Liver (tissue), 9 donors: Measurements from ENCODE around the gene IGDCC3. TPM values are rescaled to one million over a fixed set of nuclear protein-coding genes. Genes with fewer than 3 reads are reported as not detected.

Experiments used
- DNase-seq: peaks from one replicate; pipeline ENCODE4 v3.0.0-alpha.2; 2017; ENCODE audit warnings: low spot score
- H3K27ac ChIP-seq, 2 donors: one replicate each; pipeline ENCODE4 v1.7.0; 2013; ENCODE audit warnings: inconsistent platforms in 2 of 2, low read length in 2 of 2, control low read depth in 1 of 2, low read depth in 1 of 2, mild to moderate bottlenecking in 1 of 2
- H3K27me3 ChIP-seq, 4 donors: one replicate each; pipeline versions ENCODE4 v1.6.1 to v1.7.0; 2013; ENCODE audit warnings: low read length in 3 of 4, inconsistent platforms in 1 of 4, mild to moderate bottlenecking in 1 of 4, moderate library complexity in 1 of 4; ENCODE audit not compliant: control insufficient read depth in 4 of 4, insufficient read depth in 4 of 4
- H3K36me3 ChIP-seq, 4 donors: one replicate each; pipeline versions ENCODE4 v1.6.1 to v1.7.0; 2013; ENCODE audit warnings: low read length in 3 of 4, mild to moderate bottlenecking in 3 of 4, low read depth in 1 of 4, moderate library complexity in 1 of 4; ENCODE audit not compliant: control insufficient read depth in 4 of 4, insufficient read depth in 3 of 4
- H3K4me1 ChIP-seq, 4 donors: one replicate each; pipeline versions ENCODE4 v1.6.1 to v1.7.0; 2013; ENCODE audit warnings: low read length in 3 of 4, mild to moderate bottlenecking in 3 of 4, moderate library complexity in 1 of 4; ENCODE audit not compliant: control insufficient read depth in 4 of 4, insufficient read depth in 4 of 4
- H3K4me3 ChIP-seq, 3 donors: one replicate each; pipeline versions ENCODE4 v1.6.1 to v1.7.0; 2013; ENCODE audit warnings: low read length in 3 of 3, control low read depth in 1 of 3, low read depth in 1 of 3, mild to moderate bottlenecking in 1 of 3
- H3K9ac ChIP-seq, 2 donors: one replicate each; pipeline ENCODE4 v1.7.0; 2013; ENCODE audit warnings: low read length in 2 of 2, mild to moderate bottlenecking in 2 of 2, moderate library complexity in 2 of 2, control low read depth in 1 of 2, low read depth in 1 of 2
- H3K9me3 ChIP-seq, 4 donors: one replicate each; pipeline versions ENCODE4 v1.6.1 to v1.7.0; 2013; ENCODE audit warnings: low read length in 3 of 4; ENCODE audit not compliant: control insufficient read depth in 4 of 4
- EGR1 ChIP-seq, 2 donors: IDR thresholded peaks; 2 replicates each; pipeline ENCODE4 v1.6.1; 2016 to 2018; ENCODE audit warnings: antibody characterized with exemption in 2 of 2, low read depth in 2 of 2
- FOXA1 ChIP-seq: IDR thresholded peaks from 2 replicates; pipeline ENCODE4 v1.6.1; 2016; ENCODE audit warnings: antibody characterized with exemption
- FOXA2 ChIP-seq: IDR thresholded peaks from 2 replicates; pipeline ENCODE4 v1.6.1; 2016; ENCODE audit warnings: antibody characterized with exemption
- GABPA ChIP-seq, 2 donors: IDR thresholded peaks in 1 of 2; conservative IDR thresholded peaks in 1 of 2; 2 replicates each; pipeline ENCODE4 v1.6.1; 2016; ENCODE audit warnings: antibody characterized with exemption in 2 of 2, mild to moderate bottlenecking in 1 of 2, moderate library complexity in 1 of 2
- HNF4A ChIP-seq, 2 donors: conservative IDR thresholded peaks; 2 replicates each; pipeline ENCODE4 v1.6.1; 2016; ENCODE audit warnings: antibody characterized with exemption in 2 of 2, mild to moderate bottlenecking in 2 of 2
- HNF4G ChIP-seq: IDR thresholded peaks from 2 replicates; pipeline ENCODE4 v1.6.1; 2016; ENCODE audit warnings: antibody characterized with exemption
- JUND ChIP-seq, 2 donors: IDR thresholded peaks; 2 replicates each; pipeline ENCODE4 v1.6.1; 2016; ENCODE audit warnings: antibody characterized with exemption in 2 of 2
- NR2F2 ChIP-seq: IDR thresholded peaks from 2 replicates; pipeline ENCODE4 v1.6.1; 2016; ENCODE audit warnings: antibody characterized with exemption
- RAD21 ChIP-seq, 2 donors: IDR thresholded peaks; 2 replicates each; pipeline ENCODE4 v1.6.1; 2016; ENCODE audit warnings: antibody characterized with exemption in 2 of 2, mild to moderate bottlenecking in 2 of 2
- RXRA ChIP-seq, 2 donors: IDR thresholded peaks; 2 replicates each; pipeline ENCODE4 v1.6.1; 2017 to 2018; ENCODE audit warnings: antibody characterized with exemption in 2 of 2, mild to moderate bottlenecking in 1 of 2
- SP1 ChIP-seq: IDR thresholded peaks from 2 replicates; pipeline ENCODE4 v1.6.1; 2018; ENCODE audit warnings: antibody characterized with exemption, mild to moderate bottlenecking
- TAF1 ChIP-seq: conservative IDR thresholded peaks from 2 replicates; pipeline ENCODE4 v1.6.1; 2016; ENCODE audit warnings: antibody characterized with exemption, mild to moderate bottlenecking
- YY1 ChIP-seq: IDR thresholded peaks from 2 replicates; pipeline ENCODE4 v1.6.1; 2016; ENCODE audit warnings: antibody characterized with exemption, mild to moderate bottlenecking
- WGBS: extraction: QIAGEN DNeasy Blood & Tissue Kit; methylation state at CpG from one replicate; pipeline ENCODE4 v1.1.7; 2013; 5-methylcytosine and 5-hydroxymethylcytosine counted together
- polyA plus RNA-seq, 2 donors: library from polyadenylated mRNA; stranded (reverse) in 1 of 2; unstranded in 1 of 2; fragments of 200-250 nt in 1 of 2; fragments of >200 nt in 1 of 2; fragmentation: Nextera tagmentation in 1 of 2; extraction: Ambion mirVana in 1 of 2; gene quantifications; one replicate each; pipeline versions ENCODE4 v1.2.1 to v1.2.3, GENCODE V29; 2013 to 2015
- total RNA-seq, 2 donors: library from RNA; depleted of rRNA; stranded (reverse); fragments of >200 nt; gene quantifications; one replicate each; pipeline ENCODE4 v1.2.3, GENCODE V29; 2014
- TF ChIP-seq, protein P1 (sequence below): IDR thresholded peaks from 2 replicates; pipeline ENCODE4 v1.6.1; 2016; ENCODE audit warnings: antibody characterized with exemption
- TF ChIP-seq, protein P2 (sequence below): IDR thresholded peaks from 2 replicates; pipeline ENCODE4 v1.6.1; 2016; ENCODE audit warnings: antibody characterized with exemption, mild to moderate bottlenecking
- TF ChIP-seq, protein P3 (sequence below): fragments of 150-350 bp; IDR thresholded peaks from 2 replicates; pipeline ENCODE4 v1.5.1; 2017; ENCODE audit warnings: improper control_type of control experiment, low read depth, low read length; ENCODE audit not compliant: missing input control
- TF ChIP-seq, protein P4 (sequence below): IDR thresholded peaks from 2 replicates; pipeline ENCODE4 v1.6.1; 2016; ENCODE audit warnings: antibody characterized with exemption
- TF ChIP-seq, protein P5 (sequence below): IDR thresholded peaks from 2 replicates; pipeline ENCODE4 v1.6.1; 2016; ENCODE audit warnings: antibody characterized with exemption
- donor health status: healthy.
- donor health status: healthy.
- donor health status: healthy.
- donor health status: healthy.
- donor health status: healthy.

The IGDCC3 gene
- total and polyA plus RNA-seq, 4 donors = 1.5 TPM; not detected in 3

DNA sequence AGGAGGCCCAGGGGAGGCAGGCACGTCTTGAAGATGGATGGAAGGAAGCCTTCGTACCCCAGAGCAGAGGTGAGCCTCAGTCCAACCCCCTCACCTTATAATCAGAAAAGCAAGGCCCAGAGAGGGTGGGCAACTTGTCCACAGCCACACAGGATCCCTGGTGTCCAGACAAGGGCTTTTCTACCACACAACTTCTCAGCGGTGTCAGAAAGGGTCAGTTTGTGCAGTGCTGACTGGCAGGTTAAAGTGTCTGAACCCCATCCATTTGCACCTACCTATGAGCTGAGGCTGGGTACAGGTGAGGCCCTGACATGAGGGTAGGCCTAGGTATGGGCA lies 8.6 kb downstream of the IGDCC3 start:
- no peaks in the 10 kb centered on the region for H3K9me3 ChIP-seq
- H3K4me3 ChIP-seq = no peak overlapping the region
- H3K4me1 ChIP-seq = no peaks in the 10 kb centered on the region
- H3K9ac ChIP-seq = no peak overlapping the region
- DNase-seq = no peak
- TF ChIP-seq, protein P1, sequence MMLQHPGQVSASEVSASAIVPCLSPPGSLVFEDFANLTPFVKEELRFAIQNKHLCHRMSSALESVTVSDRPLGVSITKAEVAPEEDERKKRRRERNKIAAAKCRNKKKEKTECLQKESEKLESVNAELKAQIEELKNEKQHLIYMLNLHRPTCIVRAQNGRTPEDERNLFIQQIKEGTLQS = no peak
- TF ChIP-seq JUND (IDR thresholded peaks at IDR 0.05) (no peak), NR2F2 (no peak), FOXA2 (no peak), TAF1 (no peak), GABPA (IDR thresholded peaks at IDR 0.05 in 1 of 2, conservative IDR thresholded peaks at IDR 0.05 in 1 of 2) (no peak)
- TF ChIP-seq, protein P2, sequence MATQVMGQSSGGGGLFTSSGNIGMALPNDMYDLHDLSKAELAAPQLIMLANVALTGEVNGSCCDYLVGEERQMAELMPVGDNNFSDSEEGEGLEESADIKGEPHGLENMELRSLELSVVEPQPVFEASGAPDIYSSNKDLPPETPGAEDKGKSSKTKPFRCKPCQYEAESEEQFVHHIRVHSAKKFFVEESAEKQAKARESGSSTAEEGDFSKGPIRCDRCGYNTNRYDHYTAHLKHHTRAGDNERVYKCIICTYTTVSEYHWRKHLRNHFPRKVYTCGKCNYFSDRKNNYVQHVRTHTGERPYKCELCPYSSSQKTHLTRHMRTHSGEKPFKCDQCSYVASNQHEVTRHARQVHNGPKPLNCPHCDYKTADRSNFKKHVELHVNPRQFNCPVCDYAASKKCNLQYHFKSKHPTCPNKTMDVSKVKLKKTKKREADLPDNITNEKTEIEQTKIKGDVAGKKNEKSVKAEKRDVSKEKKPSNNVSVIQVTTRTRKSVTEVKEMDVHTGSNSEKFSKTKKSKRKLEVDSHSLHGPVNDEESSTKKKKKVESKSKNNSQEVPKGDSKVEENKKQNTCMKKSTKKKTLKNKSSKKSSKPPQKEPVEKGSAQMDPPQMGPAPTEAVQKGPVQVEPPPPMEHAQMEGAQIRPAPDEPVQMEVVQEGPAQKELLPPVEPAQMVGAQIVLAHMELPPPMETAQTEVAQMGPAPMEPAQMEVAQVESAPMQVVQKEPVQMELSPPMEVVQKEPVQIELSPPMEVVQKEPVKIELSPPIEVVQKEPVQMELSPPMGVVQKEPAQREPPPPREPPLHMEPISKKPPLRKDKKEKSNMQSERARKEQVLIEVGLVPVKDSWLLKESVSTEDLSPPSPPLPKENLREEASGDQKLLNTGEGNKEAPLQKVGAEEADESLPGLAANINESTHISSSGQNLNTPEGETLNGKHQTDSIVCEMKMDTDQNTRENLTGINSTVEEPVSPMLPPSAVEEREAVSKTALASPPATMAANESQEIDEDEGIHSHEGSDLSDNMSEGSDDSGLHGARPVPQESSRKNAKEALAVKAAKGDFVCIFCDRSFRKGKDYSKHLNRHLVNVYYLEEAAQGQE = no peak
- H3K36me3 ChIP-seq = no peaks in the 10 kb centered on the region
- 95% methylated on average over 3 of the region's 3 CpGs for WGBS
- no peaks in the 10 kb centered on the region for H3K27me3 ChIP-seq
- no peak overlapping the region for H3K27ac ChIP-seq

DNA sequence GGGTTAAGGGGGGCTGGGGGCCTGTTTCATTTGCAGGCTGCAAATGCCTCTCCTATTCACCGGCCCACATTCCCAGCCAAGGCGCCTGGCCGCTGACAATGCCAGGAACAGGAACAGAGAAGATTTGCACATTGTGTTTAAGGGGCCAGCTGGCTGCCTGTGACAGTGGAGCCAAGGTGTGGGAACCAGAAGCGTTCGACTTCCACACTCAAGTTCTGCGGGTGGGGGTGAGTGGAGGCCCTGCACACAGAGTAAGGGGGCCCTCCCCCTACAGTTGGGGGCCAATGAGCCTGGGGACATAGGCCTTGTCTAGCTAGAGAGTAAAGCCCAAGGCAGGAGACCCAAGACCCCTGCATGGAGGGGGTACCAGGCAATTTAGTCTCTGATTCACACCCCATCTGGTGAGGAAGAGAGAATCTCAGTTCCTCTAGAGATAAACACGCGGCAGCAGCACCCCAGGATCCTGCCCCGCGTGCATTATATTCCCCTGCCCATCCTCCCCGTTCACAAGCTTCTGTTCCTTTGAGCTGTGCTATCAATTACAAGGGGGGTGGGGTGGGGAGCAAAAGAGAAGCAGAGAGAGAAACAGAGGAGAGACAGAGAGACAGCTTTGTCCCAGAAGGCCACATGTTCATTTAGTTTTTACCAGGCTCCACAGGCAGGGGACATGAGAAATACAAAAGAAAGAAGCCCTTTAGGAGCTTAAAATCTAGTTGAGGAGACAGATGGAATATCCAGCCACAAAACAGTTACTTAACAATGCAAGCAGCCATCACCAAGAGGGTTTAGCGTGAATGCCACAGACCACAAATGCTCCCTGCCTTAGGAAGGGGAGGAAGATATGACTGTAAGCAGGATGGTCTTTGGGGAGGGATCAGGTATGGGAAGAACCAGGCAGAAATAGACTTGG lies 9.2 kb downstream of the IGDCC3 start:
- 77% methylated on average over 12 of the region's 12 CpGs for WGBS
- Histone ChIP-seq H3K4me1 (no peaks in the 10 kb centered on the region), H3K27me3 (no peaks in the 10 kb centered on the region), H3K9me3 (no peaks in the 10 kb centered on the region), H3K9ac (no peak overlapping the region), H3K36me3 (no peaks in the 10 kb centered on the region), H3K4me3 (no peak overlapping the region), H3K27ac (no peak overlapping the region)
- DNase-seq = no peak
- TF ChIP-seq FOXA2 (no peak), HNF4G (no peak), HNF4A (conservative IDR thresholded peaks at IDR 0.05) (no peak), YY1 (no peak), NR2F2 (no peak), FOXA1 (no peak), GABPA (IDR thresholded peaks at IDR 0.05 in 1 of 2, conservative IDR thresholded peaks at IDR 0.05 in 1 of 2) (no peak), SP1 (no peak), RXRA (IDR thresholded peaks at IDR 0.05) (no peak), RAD21 (IDR thresholded peaks at IDR 0.05) (no peak), EGR1 (IDR thresholded peaks at IDR 0.05; ENCODE audit: low read depth in 2 of 2) (no peak), JUND (IDR thresholded peaks at IDR 0.05) (no peak), TAF1 (no peak)
- TF ChIP-seq, protein P3, sequence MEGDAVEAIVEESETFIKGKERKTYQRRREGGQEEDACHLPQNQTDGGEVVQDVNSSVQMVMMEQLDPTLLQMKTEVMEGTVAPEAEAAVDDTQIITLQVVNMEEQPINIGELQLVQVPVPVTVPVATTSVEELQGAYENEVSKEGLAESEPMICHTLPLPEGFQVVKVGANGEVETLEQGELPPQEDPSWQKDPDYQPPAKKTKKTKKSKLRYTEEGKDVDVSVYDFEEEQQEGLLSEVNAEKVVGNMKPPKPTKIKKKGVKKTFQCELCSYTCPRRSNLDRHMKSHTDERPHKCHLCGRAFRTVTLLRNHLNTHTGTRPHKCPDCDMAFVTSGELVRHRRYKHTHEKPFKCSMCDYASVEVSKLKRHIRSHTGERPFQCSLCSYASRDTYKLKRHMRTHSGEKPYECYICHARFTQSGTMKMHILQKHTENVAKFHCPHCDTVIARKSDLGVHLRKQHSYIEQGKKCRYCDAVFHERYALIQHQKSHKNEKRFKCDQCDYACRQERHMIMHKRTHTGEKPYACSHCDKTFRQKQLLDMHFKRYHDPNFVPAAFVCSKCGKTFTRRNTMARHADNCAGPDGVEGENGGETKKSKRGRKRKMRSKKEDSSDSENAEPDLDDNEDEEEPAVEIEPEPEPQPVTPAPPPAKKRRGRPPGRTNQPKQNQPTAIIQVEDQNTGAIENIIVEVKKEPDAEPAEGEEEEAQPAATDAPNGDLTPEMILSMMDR = no peak
- TF ChIP-seq, protein P1 = no peak
- TF ChIP-seq, protein P4, sequence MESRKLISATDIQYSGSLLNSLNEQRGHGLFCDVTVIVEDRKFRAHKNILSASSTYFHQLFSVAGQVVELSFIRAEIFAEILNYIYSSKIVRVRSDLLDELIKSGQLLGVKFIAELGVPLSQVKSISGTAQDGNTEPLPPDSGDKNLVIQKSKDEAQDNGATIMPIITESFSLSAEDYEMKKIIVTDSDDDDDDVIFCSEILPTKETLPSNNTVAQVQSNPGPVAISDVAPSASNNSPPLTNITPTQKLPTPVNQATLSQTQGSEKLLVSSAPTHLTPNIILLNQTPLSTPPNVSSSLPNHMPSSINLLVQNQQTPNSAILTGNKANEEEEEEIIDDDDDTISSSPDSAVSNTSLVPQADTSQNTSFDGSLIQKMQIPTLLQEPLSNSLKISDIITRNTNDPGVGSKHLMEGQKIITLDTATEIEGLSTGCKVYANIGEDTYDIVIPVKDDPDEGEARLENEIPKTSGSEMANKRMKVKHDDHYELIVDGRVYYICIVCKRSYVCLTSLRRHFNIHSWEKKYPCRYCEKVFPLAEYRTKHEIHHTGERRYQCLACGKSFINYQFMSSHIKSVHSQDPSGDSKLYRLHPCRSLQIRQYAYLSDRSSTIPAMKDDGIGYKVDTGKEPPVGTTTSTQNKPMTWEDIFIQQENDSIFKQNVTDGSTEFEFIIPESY = no peak
- TF ChIP-seq, protein P2 = no peak
- TF ChIP-seq, protein P5, sequence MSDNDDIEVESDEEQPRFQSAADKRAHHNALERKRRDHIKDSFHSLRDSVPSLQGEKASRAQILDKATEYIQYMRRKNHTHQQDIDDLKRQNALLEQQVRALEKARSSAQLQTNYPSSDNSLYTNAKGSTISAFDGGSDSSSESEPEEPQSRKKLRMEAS = no peak
